Astrocyte of the cerebellum (primary cell): ENCODE results near the gene SFT2D1.

Source experiments
- DNase-seq: peaks from one replicate; pipeline ENCODE4 v3.0.0-alpha.2; 2011; ENCODE audit warnings: low read depth
- H3K4me3 ChIP-seq: 2 replicates; pipeline ENCODE4 v1.5.1; 2011; ENCODE audit warnings: mild to moderate bottlenecking, low read depth, low read length, moderate library complexity
- CTCF ChIP-seq: IDR thresholded peaks from 2 replicates; pipeline ENCODE4 v1.5.1; 2012; ENCODE audit warnings: low read length, low read depth, moderate library complexity, mild to moderate bottlenecking; ENCODE audit errors: missing control alignments
- in situ Hi-C: cut with HindIII; loops from 2 replicates; pipeline ENCODE4 v1.10.0; 2017; ENCODE audit warnings: low sequenced_read_pairs

The SFT2D1 gene

GRCh38 chr6:166354143-166354542 lies 11.8 kb upstream of the SFT2D1 start:
- DNase-seq = no peak
- H3K4me3 ChIP-seq = no peak overlapping the region
- TF ChIP-seq CTCF = no peak
- in situ Hi-C loops = no loop called here

GRCh38 chr6:166353507-166353906 lies 11.2 kb upstream of the SFT2D1 start:
- H3K4me3 ChIP-seq = no peak overlapping the region
- no peak for DNase-seq
- in situ Hi-C loops = no loop called here
- TF ChIP-seq CTCF = no peak

- DNase-seq = no peak
- in situ Hi-C loops = no loop called here
- no peak overlapping the region for H3K4me3 ChIP-seq
- TF ChIP-seq CTCF = no peak
Observed at GRCh38 chr6:166352923-166353322, 10.6 kb upstream of the SFT2D1 start.

GRCh38 chr6:166351715-166352285 lies 9.5 kb upstream of the SFT2D1 start:
- no peak overlapping the region for H3K4me3 ChIP-seq
- in situ Hi-C loops = no loop called here
- DNase-seq = no peak
- no peak for TF ChIP-seq CTCF

GRCh38 chr6:166348305-166348949 lies 6.1 kb upstream of the SFT2D1 start:
- TF ChIP-seq CTCF = no peak
- no peak for DNase-seq
- H3K4me3 ChIP-seq = no peak overlapping the region
- in situ Hi-C loops = no loop called here

- in situ Hi-C loops = no loop called here
- no peak for DNase-seq
- TF ChIP-seq CTCF = no peak
- no peak overlapping the region for H3K4me3 ChIP-seq
Observed at GRCh38 chr6:166346965-166347364, 4.6 kb upstream of the SFT2D1 start.
